Measurements from ENCODE around the gene FGD4. TPM values are rescaled to one million over a fixed set of nuclear protein-coding genes. Genes with fewer than 3 reads are reported as not detected.
A peak's percentile ranks its signal among the peaks of the same experiment; 100 is the strongest.
"Not testable (repeated sequence)": the region's sequence is repeated elsewhere in the genome, so short reads cannot be mapped to it uniquely, and the experiment has no call there.

FGD4 gene
- total RNA-seq, 2 experiments from 2014 or later, result 0.34 to 0.45 TPM

DNA sequence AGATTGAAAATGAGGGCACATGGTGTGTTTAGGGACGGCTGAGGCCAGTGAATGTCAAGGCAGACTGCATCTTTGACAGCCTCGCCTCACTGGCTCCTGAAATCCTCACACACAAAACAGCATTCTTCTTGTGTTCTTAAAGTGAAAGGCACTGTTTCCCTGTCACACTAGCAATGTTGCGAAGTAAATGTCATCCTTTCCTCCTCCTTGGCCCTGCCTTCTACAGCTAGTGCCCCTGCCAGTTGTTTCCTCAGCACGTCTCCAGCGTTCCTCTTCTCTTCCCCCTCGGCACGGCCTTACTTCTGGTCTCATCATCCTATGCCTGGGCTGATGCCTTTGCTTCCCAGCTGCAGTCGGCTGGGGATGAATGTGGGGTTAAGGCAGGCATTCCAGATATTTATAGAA is 150.3 kb downstream of the FGD4 start:
- Mint-ChIP-seq H3K4me3 (no peak overlapping the region), H3K27ac (no peak overlapping the region), H3K27me3 (no peaks in the 10 kb centered on the region), H3K9me3 (no peaks in the 10 kb centered on the region), H3K4me1 (no peaks in the 10 kb centered on the region), H3K36me3 (no peaks in the 10 kb centered on the region)
- DNase-seq, result no peak

- H3K36me3 Mint-ChIP-seq, result no peaks in the 10 kb centered on the region
- H3K9me3 Mint-ChIP-seq, result no peaks in the 10 kb centered on the region
- no peaks in the 10 kb centered on the region for H3K4me1 Mint-ChIP-seq
- DNase-seq, result no peak
- H3K4me3 Mint-ChIP-seq, result no peak overlapping the region
- no peak overlapping the region for H3K27ac Mint-ChIP-seq
- no peaks in the 10 kb centered on the region for H3K27me3 Mint-ChIP-seq
Observed at GRCh38 chr12:32551058-32551457, 151.7 kb downstream of the FGD4 start.

DNA sequence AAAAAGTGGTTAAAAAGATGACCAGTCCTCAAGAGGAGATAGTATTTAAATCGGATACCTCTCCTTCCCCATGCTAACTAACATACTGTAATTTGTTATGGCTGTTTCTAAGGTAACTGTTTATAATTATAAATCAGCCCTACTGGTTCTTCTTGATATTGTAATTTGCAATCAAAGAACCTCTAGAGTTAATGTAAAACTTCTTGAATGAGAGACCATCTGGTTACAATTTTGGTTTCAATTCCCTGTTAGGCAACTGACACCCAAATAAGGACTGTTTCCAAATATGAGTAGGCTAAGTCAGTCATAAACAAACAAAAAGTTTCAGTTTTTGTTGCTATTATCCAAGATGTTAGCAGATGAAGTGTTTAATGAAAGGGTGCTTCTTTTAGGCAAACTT is 159.5 kb downstream of the FGD4 start:
- H3K9me3 Mint-ChIP-seq, result no peaks in the 10 kb centered on the region
- no peak overlapping the region for H3K4me3 Mint-ChIP-seq
- H3K27me3 Mint-ChIP-seq, result no peaks in the 10 kb centered on the region
- DNase-seq, result no peak
- H3K36me3 Mint-ChIP-seq, result no peaks in the 10 kb centered on the region
- H3K4me1 Mint-ChIP-seq, result no peaks in the 10 kb centered on the region
- H3K27ac Mint-ChIP-seq, result no peak overlapping the region

DNA sequence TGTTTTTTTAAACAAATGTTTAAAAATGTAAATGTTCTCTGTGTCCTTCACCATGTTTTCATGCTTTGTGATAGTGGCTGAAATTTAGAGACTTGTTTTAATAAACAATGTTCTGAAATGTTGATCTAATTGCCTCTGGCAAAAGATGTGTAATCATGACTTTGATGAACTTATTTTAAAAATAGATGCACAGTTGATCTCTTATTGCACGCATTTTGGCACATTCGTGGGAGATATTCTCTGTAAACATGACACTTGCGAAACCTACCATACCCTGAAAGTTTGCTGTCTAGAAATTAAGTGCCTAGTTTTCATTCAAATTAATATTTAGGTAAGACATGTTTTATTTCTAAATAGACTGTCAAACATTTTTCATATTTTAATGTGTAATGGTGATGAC is 160.1 kb downstream of the FGD4 start:
- no peaks in the 10 kb centered on the region for H3K9me3 Mint-ChIP-seq
- DNase-seq, result no peak
- no peak overlapping the region for H3K27ac Mint-ChIP-seq
- no peaks in the 10 kb centered on the region for H3K27me3 Mint-ChIP-seq
- no peak overlapping the region for H3K4me3 Mint-ChIP-seq
- no peaks in the 10 kb centered on the region for H3K4me1 Mint-ChIP-seq
- H3K36me3 Mint-ChIP-seq, result no peaks in the 10 kb centered on the region

DNA sequence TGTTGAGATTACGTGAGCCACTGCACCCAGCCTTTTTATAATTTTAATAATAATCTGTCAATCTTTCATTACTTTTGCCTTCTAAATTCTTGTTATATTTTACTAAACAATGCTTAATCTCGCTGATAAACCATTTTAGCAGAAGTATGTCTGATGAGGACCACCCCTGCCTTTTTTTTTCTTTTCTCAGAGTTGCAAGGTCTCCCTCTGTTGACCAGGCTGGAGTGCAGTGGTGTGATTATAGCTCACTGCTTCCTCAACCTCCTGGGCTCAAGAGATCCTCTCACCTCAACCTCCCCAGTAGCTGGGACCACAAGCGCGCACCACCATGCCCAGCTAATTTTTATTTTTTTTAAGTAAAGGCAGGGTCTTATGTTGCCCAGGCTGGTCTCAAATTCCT is 161.2 kb downstream of the FGD4 start:
- no peaks in the 10 kb centered on the region for H3K27me3 Mint-ChIP-seq
- no peak overlapping the region for H3K4me3 Mint-ChIP-seq
- no peaks in the 10 kb centered on the region for H3K36me3 Mint-ChIP-seq
- DNase-seq, result no peak
- H3K4me1 Mint-ChIP-seq, result no peaks in the 10 kb centered on the region
- H3K27ac Mint-ChIP-seq, result no peak overlapping the region
- H3K9me3 Mint-ChIP-seq, result no peaks in the 10 kb centered on the region

DNA sequence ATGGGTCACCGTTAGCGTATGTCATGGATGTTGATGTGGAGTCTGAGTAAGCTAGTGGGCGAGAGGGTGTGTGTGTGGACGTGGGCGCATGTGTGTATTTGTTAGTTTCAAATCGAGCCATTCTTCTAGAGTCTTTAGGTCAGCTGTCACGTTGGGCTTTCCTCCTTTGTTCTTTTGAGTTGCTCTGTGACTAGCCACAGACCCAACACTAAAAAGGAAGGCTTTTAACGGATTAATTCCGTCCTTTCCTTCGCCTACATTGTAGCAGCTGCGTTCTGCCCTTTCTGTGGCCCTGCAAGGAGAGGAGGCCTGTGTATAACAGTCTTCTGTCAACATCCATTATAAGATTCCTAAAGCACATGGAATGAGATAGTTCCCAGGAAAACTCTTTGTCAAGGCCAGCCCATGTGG is 162.6 kb downstream of the FGD4 start:
- no peak overlapping the region for H3K4me3 Mint-ChIP-seq
- no peak overlapping the region for H3K27ac Mint-ChIP-seq
- H3K27me3 Mint-ChIP-seq, result no peaks in the 10 kb centered on the region
- H3K4me1 Mint-ChIP-seq, result no peaks in the 10 kb centered on the region
- no peak for DNase-seq
- H3K36me3 Mint-ChIP-seq, result no peaks in the 10 kb centered on the region
- H3K9me3 Mint-ChIP-seq, result no peaks in the 10 kb centered on the region

DNA sequence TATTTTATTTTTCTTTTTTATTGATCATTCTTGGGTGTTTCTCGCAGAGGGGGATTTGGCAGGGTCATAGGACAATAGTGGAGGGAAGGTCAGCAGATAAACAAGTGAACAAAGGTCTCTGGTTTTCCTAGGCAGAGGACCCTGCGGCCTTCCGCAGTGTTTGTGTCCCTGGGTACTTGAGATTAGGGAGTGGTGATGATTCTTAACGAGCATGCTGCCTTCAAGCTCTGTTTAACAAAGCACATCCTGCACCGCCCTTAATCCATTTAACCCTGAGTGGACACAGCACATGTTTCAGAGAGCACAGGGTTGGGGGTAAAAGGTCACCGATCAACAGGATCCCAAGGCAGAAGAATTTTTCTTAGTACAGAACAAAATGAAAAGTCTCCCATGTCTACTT is 163.1 kb downstream of the FGD4 start:
- H3K27me3 Mint-ChIP-seq, H3K4me1 Mint-ChIP-seq, DNase-seq, H3K27ac Mint-ChIP-seq, H3K36me3 Mint-ChIP-seq, H3K4me3 Mint-ChIP-seq, H3K9me3 Mint-ChIP-seq: not testable (repeated sequence)

GRCh38 chr12:32566663-32567295 is 167.4 kb downstream of the FGD4 start:
- H3K27ac Mint-ChIP-seq, result no peak overlapping the region
- DNase-seq, result no peak
- no peaks in the 10 kb centered on the region for H3K36me3 Mint-ChIP-seq
- H3K4me3 Mint-ChIP-seq, result no peak overlapping the region
- H3K4me1 Mint-ChIP-seq, result no peaks in the 10 kb centered on the region
- H3K27me3 Mint-ChIP-seq, result no peaks in the 10 kb centered on the region
- H3K9me3 Mint-ChIP-seq, result no peaks in the 10 kb centered on the region

DNA sequence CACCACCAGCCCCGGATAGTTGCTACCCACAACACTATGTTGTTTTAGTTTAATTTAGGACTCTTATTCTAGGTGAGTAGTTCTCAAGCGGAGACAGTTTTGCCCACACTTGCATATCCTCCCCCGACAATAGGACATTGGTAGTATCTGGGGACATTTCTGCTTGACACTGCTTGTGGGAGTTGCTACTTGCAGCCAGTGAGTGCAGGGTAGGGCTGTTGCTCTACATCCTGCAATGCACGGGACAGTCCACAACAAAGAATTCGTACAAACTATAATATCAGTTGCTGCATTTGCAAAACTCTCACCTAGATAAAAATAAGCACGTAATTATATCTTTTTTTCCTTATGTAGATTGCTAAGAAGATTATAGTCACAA is 167.9 kb downstream of the FGD4 start:
- Mint-ChIP-seq H3K9me3 (no peaks in the 10 kb centered on the region), H3K27me3 (no peaks in the 10 kb centered on the region), H3K36me3 (no peaks in the 10 kb centered on the region), H3K4me1 (no peaks in the 10 kb centered on the region), H3K4me3 (no peak overlapping the region), H3K27ac (no peak overlapping the region)
- no peak for DNase-seq

DNA sequence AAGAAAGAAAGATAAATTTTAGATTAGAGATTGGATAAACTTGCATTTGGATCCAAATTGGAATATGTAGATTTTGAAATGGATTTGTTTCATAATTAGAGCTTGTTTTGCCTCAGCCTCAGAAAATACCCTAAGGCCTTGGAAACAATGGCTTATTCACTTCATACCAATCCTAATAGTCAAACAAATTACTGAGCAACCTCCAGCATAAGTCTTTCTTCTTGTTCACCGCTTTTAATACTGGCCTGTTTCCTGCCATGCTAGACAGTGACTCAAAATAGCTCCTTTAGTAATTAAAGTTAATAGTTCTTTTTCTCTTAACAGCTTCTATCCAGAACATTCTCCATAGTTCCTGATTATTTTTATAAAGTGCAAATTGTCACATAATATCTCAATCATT is 168.9 kb downstream of the FGD4 start:
- Mint-ChIP-seq H3K9me3 (no peaks in the 10 kb centered on the region), H3K4me3 (no peak overlapping the region), H3K36me3 (no peaks in the 10 kb centered on the region), H3K27me3 (no peaks in the 10 kb centered on the region), H3K4me1 (no peaks in the 10 kb centered on the region), H3K27ac (no peak overlapping the region)
- DNase-seq, result no peak

GRCh38 chr12:32569259-32569658 is 169.9 kb downstream of the FGD4 start:
- Mint-ChIP-seq H3K36me3 (no peaks in the 10 kb centered on the region), H3K9me3 (no peaks in the 10 kb centered on the region), H3K27me3 (no peaks in the 10 kb centered on the region), H3K4me1 (no peaks in the 10 kb centered on the region), H3K27ac (no peak overlapping the region), H3K4me3 (no peak overlapping the region)
- DNase-seq, result no peak

GRCh38 chr12:32574585-32574984 is 175.2 kb downstream of the FGD4 start:
- Mint-ChIP-seq H3K4me1 (no peaks in the 10 kb centered on the region), H3K4me3 (no peak overlapping the region), H3K27ac (no peak overlapping the region), H3K9me3 (peaks cover 3% of the 10 kb centered on the region), H3K36me3 (peaks cover 3% of the 10 kb centered on the region), H3K27me3 (no peaks in the 10 kb centered on the region)
- DNase-seq, result no peak

- Mint-ChIP-seq H3K9me3 (peaks cover 3% of the 10 kb centered on the region), H3K4me3 (no peak overlapping the region), H3K27ac (no peak overlapping the region), H3K4me1 (peaks cover 6% of the 10 kb centered on the region), H3K36me3 (peaks cover 3% of the 10 kb centered on the region), H3K27me3 (no peaks in the 10 kb centered on the region)
- no peak for DNase-seq
Observed at GRCh38 chr12:32577328-32577727, 178.0 kb downstream of the FGD4 start.

- DNase-seq, result no peak
- H3K27me3 Mint-ChIP-seq, result no peaks in the 10 kb centered on the region
- H3K27ac Mint-ChIP-seq, result peak overlapping the region; percentile 71
- peaks cover 48% of the 10 kb centered on the region for H3K4me1 Mint-ChIP-seq
- peaks cover 6% of the 10 kb centered on the region for H3K36me3 Mint-ChIP-seq
- H3K9me3 Mint-ChIP-seq, result peaks cover 7% of the 10 kb centered on the region
- no peak overlapping the region for H3K4me3 Mint-ChIP-seq
Observed at GRCh38 chr12:32583534-32583933, 184.2 kb downstream of the FGD4 start.

- peaks cover 8% of the 10 kb centered on the region for H3K36me3 Mint-ChIP-seq
- no peak for DNase-seq
Observed at GRCh38 chr12:32585680-32586079, 186.3 kb downstream of the FGD4 start.

GRCh38 chr12:32586390-32586789 is 187.0 kb downstream of the FGD4 start:
- DNase-seq, result peak; percentile 23
- peaks cover 8% of the 10 kb centered on the region for H3K36me3 Mint-ChIP-seq
- no peak overlapping the region for H3K4me3 Mint-ChIP-seq
- peak overlapping the region; percentile 59 for H3K27ac Mint-ChIP-seq
- no peaks in the 10 kb centered on the region for H3K27me3 Mint-ChIP-seq
- peaks cover 65% of the 10 kb centered on the region for H3K4me1 Mint-ChIP-seq
- H3K9me3 Mint-ChIP-seq, result peaks cover 7% of the 10 kb centered on the region

More at GRCh38 chr12:32585680-32586079, 186.3 kb downstream of the FGD4 start:
- H3K9me3 Mint-ChIP-seq, result peaks cover 7% of the 10 kb centered on the region
- peak overlapping the region; percentile 73 for H3K27ac Mint-ChIP-seq
- H3K4me3 Mint-ChIP-seq, result no peak overlapping the region
- H3K4me1 Mint-ChIP-seq, result peaks cover 65% of the 10 kb centered on the region
- H3K27me3 Mint-ChIP-seq, result no peaks in the 10 kb centered on the region

Data from activated naive CD8-positive, alpha-beta T cell treated with anti-CD3 and anti-CD28 coated beads for 36 hours (primary cell).